GM12864 (cell line): ENCODE measurements around the gene NTN1.

Experiments
- DNase-seq: peaks from one replicate; pipeline ENCODE4 v3.0.0-alpha.2; 2011; ENCODE audit warnings: low read depth
- H3K4me3 ChIP-seq: 2 replicates; pipeline ENCODE4 v1.5.1; 2011; ENCODE audit warnings: mild to moderate bottlenecking, low read depth, low read length, control low read depth
- CTCF ChIP-seq: IDR thresholded peaks from 2 replicates; pipeline ENCODE4 v1.5.1; 2011; ENCODE audit warnings: low read depth, mild to moderate bottlenecking, moderate library complexity, low read length, control low read depth, inconsistent platforms; ENCODE audit errors: missing control alignments

The NTN1 gene

GRCh38 chr17:9247401-9247938 is 226.2 kb downstream of the NTN1 start:
- DNase-seq = no peak

GRCh38 chr17:9249245-9249953 is 228.1 kb downstream of the NTN1 start:
- H3K4me3 ChIP-seq = no peak overlapping the region
- TF ChIP-seq CTCF = no peak

More at GRCh38 chr17:9247401-9247938, 226.2 kb downstream of the NTN1 start:
- TF ChIP-seq CTCF = no peak
- no peak overlapping the region for H3K4me3 ChIP-seq

GRCh38 chr17:9251273-9251672 is 230.0 kb downstream of the NTN1 start:
- no peak overlapping the region for H3K4me3 ChIP-seq
- no peak for TF ChIP-seq CTCF

More at GRCh38 chr17:9249245-9249953, 228.1 kb downstream of the NTN1 start:
- DNase-seq = no peak

GRCh38 chr17:9253308-9253707 is 232.0 kb downstream of the NTN1 start:
- TF ChIP-seq CTCF = no peak
- no peak overlapping the region for H3K4me3 ChIP-seq
- no peak for DNase-seq

More at GRCh38 chr17:9251273-9251672, 230.0 kb downstream of the NTN1 start:
- DNase-seq = no peak

- no peak overlapping the region for H3K4me3 ChIP-seq
- TF ChIP-seq CTCF = no peak
- DNase-seq = no peak
These were observed 233.5 kb downstream of the NTN1 start for GRCh38 chr17:9254841-9255240.

- TF ChIP-seq CTCF = no peak
- DNase-seq = no peak
- no peak overlapping the region for H3K4me3 ChIP-seq
These were observed 234.5 kb downstream of the NTN1 start for GRCh38 chr17:9255833-9256232.

- no peak for TF ChIP-seq CTCF
- no peak for DNase-seq
- H3K4me3 ChIP-seq = no peak overlapping the region
These were observed 235.0 kb downstream of the NTN1 start for GRCh38 chr17:9256361-9256750.
